PC-3 (cell line): ENCODE measurements around the gene IFNA13.

Source experiments
- CTCF ChIP-seq: fragments of 300-600 bp; sonication (generic); conservative IDR thresholded peaks from 2 replicates; pipeline ENCODE4 v1.5.1; 2017; ENCODE audit warnings: antibody characterized with exemption, low read depth, mild to moderate bottlenecking, low read length
- EZH2 ChIP-seq: fragments of 300-600 bp; sonication (generic); IDR thresholded peaks from one replicate; pipeline ENCODE4 v1.6.1; 2017; ENCODE audit warnings: antibody characterized with exemption, mild to moderate bottlenecking, low read length; ENCODE audit not compliant: unreplicated experiment
- EZH2phosphoT487 ChIP-seq: fragments of 300-600 bp; sonication (generic); IDR thresholded peaks from 2 replicates; pipeline ENCODE4 v1.6.1; 2018; ENCODE audit warnings: mild to moderate bottlenecking, antibody characterized with exemption, low read length, borderline replicate concordance

DNA sequence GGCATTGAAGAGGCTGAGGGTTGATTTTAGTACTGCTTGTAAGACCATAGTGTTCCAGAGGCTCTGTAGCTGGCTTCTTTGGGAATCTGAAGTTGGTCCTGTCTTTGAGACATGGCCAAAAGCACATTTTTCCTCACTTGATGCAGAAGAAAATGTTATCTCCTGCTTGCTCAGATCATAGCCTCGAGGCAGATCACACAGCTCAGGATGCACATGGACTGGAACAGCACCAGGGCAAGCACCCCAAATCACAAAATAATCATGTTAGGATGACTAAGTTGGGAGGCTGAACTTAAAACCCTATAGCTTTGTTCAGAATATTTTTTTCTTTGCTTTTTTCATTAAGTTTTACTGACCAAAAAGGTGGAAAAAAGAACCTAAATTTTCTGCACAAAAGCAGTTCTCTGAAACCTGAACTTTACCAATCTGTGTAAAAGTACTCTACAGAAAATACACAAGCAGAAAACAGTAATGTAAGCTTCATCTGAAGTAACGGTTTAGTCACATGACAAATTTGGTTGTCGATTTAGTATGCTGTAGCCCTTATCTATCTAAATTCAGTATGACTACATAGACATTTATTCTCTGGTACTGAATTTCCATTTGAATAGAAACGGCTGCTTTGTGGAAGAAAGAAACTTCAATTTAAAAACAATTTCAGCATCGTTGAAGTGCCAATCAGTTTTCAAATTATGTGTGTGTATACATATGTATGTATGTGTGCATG is 36.0 kb downstream of the IFNA13 start:
- no peak for TF ChIP-seq CTCF
- no peak for TF ChIP-seq EZH2
- TF ChIP-seq EZH2phosphoT487: no peak
